Measurements from ENCODE around the gene CTAGE6. TPM values are rescaled to one million over a fixed set of nuclear protein-coding genes. Genes with fewer than 3 reads are reported as not detected.
"Not testable (repeated sequence)": the region's sequence is repeated elsewhere in the genome, so short reads cannot be mapped to it uniquely, and the experiment has no call there.

Gene CTAGE6
- total RNA-seq, 1 experiment from 2014 or later = not detected

GRCh38 chr7:143728333-143728862 is 29.1 kb downstream of the CTAGE6 start:
- no TSS peak for BruUV-seq (replicated peaks)
- no peak overlapping the region for H3K4me3 Mint-ChIP-seq (ENCODE audit: unreplicated experiment)
- Histone ChIP-seq H3K4me3 (ENCODE audit: low read depth, low read length) (no peak overlapping the region), H3K4me1 (no peaks in the 10 kb centered on the region), H3K9me3 (no peaks in the 10 kb centered on the region), H3K27me3 (replicated peaks; ENCODE audit: control insufficient read depth, insufficient read depth, low read length) (no peaks in the 10 kb centered on the region), H3K36me3 (ENCODE audit: control insufficient read depth, insufficient read depth, low read length) (no peaks in the 10 kb centered on the region)
- no peaks in the 10 kb centered on the region for H3K9me3 Mint-ChIP-seq (ENCODE audit: unreplicated experiment)
- intact Hi-C loops (cut with micrococcal nuclease; ENCODE audit: unreplicated experiment) = no loop called here
- no peaks in the 10 kb centered on the region for H3K36me3 Mint-ChIP-seq (ENCODE audit: insufficient read depth, unreplicated experiment)
- POLR2A ChIA-PET = no interaction called here
- H3K4me1 Mint-ChIP-seq (ENCODE audit: low read depth, unreplicated experiment) = no peaks in the 10 kb centered on the region
- DNase-seq = no peak
- peaks cover 6% of the 10 kb centered on the region for H3K27me3 Mint-ChIP-seq (ENCODE audit: insufficient read depth, unreplicated experiment)
- H3K27ac Mint-ChIP-seq (ENCODE audit: unreplicated experiment) = no peak overlapping the region
- no peak for TF ChIP-seq CTCF (IDR thresholded peaks at IDR 0.05; ENCODE audit: insufficient read depth in 1 of 2, low read depth in 1 of 2, low read length in 1 of 2, severe bottlenecking in 1 of 2, unreplicated experiment in 1 of 2)
- CTCF ChIA-PET = interaction anchor here (1.6 kb wide), 1 partner anchor 9 kb away, joined by 5 read pairs; no protein-coding TSS in a partner anchor

DNA sequence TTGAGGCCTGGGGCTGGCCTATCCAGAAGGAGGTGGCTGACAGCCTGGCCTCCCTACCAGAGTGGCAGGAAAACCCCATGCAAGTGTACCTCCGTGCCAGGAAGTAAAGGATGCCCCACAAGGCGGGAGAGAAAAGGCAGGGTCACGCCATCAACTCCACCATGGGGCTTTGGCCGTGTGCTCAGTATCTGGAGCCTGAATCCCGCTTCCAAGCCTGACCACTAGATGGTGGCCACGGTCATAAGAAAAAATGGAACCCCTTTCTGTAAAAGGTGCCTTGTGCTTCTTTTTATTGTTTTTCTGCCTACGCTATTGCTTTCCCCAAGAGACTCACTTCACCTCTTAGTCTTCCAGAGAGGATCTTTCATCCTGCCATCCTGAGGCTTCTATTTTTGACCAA is 29.9 kb downstream of the CTAGE6 start:
- CTCF ChIA-PET = interaction anchor here (1.6 kb wide), 1 partner anchor 10 kb away, joined by 5 read pairs; no protein-coding TSS in a partner anchor
- H3K4me3 Mint-ChIP-seq (ENCODE audit: unreplicated experiment); H3K27me3 Mint-ChIP-seq (ENCODE audit: insufficient read depth, unreplicated experiment); H3K9me3 Mint-ChIP-seq (ENCODE audit: unreplicated experiment); BruUV-seq (replicated peaks); H3K36me3 Mint-ChIP-seq (ENCODE audit: insufficient read depth, unreplicated experiment); H3K9me3 ChIP-seq; H3K27me3 ChIP-seq (replicated peaks; ENCODE audit: control insufficient read depth, insufficient read depth, low read length); H3K27ac Mint-ChIP-seq (ENCODE audit: unreplicated experiment); H3K36me3 ChIP-seq (ENCODE audit: control insufficient read depth, insufficient read depth, low read length); H3K4me3 ChIP-seq (ENCODE audit: low read depth, low read length); H3K4me1 ChIP-seq; H3K4me1 Mint-ChIP-seq (ENCODE audit: low read depth, unreplicated experiment); POLR2A ChIA-PET; intact Hi-C loops (cut with micrococcal nuclease; ENCODE audit: unreplicated experiment); DNase-seq: not testable (repeated sequence)

DNA sequence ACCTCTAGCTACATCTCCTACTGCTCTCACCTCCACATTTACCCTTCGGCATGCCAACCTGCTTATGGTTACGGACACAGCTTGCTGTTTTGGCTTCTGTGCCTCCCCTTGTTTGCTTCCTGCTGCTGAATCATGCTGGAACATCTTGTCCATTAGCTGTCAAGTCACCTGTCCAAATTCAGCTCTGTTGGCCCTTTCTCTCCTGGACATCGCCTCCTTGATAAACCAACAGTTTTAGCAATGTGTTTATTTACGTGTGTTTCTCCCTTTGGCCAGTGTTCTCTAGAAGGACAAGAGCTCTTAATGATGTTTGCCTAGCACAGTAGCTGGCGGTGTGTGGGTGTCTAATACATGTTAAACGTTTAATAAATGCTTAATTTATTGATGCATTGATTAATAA is 31.4 kb downstream of the CTAGE6 start:
- H3K4me3 ChIP-seq (ENCODE audit: low read depth, low read length); DNase-seq; H3K36me3 Mint-ChIP-seq (ENCODE audit: insufficient read depth, unreplicated experiment); CTCF ChIA-PET; BruUV-seq (replicated peaks); H3K27me3 ChIP-seq (replicated peaks; ENCODE audit: control insufficient read depth, insufficient read depth, low read length); H3K4me1 Mint-ChIP-seq (ENCODE audit: low read depth, unreplicated experiment); H3K36me3 ChIP-seq (ENCODE audit: control insufficient read depth, insufficient read depth, low read length); H3K4me1 ChIP-seq; H3K4me3 Mint-ChIP-seq (ENCODE audit: unreplicated experiment); POLR2A ChIA-PET; H3K9me3 ChIP-seq; H3K9me3 Mint-ChIP-seq (ENCODE audit: unreplicated experiment); H3K27ac Mint-ChIP-seq (ENCODE audit: unreplicated experiment); intact Hi-C loops (cut with micrococcal nuclease; ENCODE audit: unreplicated experiment); H3K27me3 Mint-ChIP-seq (ENCODE audit: insufficient read depth, unreplicated experiment): not testable (repeated sequence)

GRCh38 chr7:143720335-143720734 is 37.2 kb downstream of the CTAGE6 start:
- H3K4me1 Mint-ChIP-seq (ENCODE audit: low read depth, unreplicated experiment); DNase-seq; intact Hi-C loops (cut with micrococcal nuclease; ENCODE audit: unreplicated experiment); H3K9me3 Mint-ChIP-seq (ENCODE audit: unreplicated experiment); H3K4me1 ChIP-seq; H3K27ac Mint-ChIP-seq (ENCODE audit: unreplicated experiment); H3K36me3 Mint-ChIP-seq (ENCODE audit: insufficient read depth, unreplicated experiment); H3K9me3 ChIP-seq; H3K27me3 ChIP-seq (replicated peaks; ENCODE audit: control insufficient read depth, insufficient read depth, low read length); H3K4me3 Mint-ChIP-seq (ENCODE audit: unreplicated experiment); H3K36me3 ChIP-seq (ENCODE audit: control insufficient read depth, insufficient read depth, low read length); POLR2A ChIA-PET; CTCF ChIA-PET; H3K4me3 ChIP-seq (ENCODE audit: low read depth, low read length); BruUV-seq (replicated peaks); H3K27me3 Mint-ChIP-seq (ENCODE audit: insufficient read depth, unreplicated experiment): not testable (repeated sequence)

DNA sequence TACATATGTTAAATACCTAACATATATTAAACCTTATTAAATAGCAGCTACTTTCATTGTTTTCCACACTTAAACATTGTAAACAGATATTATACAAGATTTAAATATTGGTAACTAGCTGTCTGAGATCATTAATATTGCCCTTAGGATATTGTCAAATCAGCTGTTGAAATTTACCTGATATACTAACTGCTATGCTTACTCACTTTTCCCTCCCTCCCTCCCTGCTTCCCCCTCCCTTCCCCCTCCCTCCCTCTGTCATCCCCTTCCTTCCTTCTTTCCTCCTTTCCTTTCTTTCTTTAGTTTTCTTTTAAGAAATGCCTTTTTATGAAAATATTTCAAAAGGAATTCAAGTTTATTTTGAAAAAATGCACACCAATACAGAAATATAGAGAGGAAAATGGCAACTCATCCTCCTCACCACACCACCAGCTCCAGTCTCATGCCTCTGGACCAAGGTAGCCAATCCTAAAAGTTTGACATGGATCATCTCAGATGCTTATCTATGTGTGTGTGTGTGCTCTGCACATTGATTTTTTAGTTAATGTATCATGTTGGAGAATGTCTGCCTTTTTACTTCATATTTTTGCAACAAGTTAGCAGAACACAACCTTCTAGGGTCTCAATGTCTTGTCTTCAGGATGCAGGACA is 41.8 kb downstream of the CTAGE6 start:
- BruUV-seq (replicated peaks); H3K27ac Mint-ChIP-seq (ENCODE audit: unreplicated experiment); H3K4me3 ChIP-seq (ENCODE audit: low read depth, low read length); H3K4me3 Mint-ChIP-seq (ENCODE audit: unreplicated experiment); H3K36me3 ChIP-seq (ENCODE audit: control insufficient read depth, insufficient read depth, low read length); H3K36me3 Mint-ChIP-seq (ENCODE audit: insufficient read depth, unreplicated experiment); H3K4me1 ChIP-seq; DNase-seq; POLR2A ChIA-PET; H3K4me1 Mint-ChIP-seq (ENCODE audit: low read depth, unreplicated experiment); H3K27me3 Mint-ChIP-seq (ENCODE audit: insufficient read depth, unreplicated experiment); intact Hi-C loops (cut with micrococcal nuclease; ENCODE audit: unreplicated experiment); H3K9me3 Mint-ChIP-seq (ENCODE audit: unreplicated experiment); H3K27me3 ChIP-seq (replicated peaks; ENCODE audit: control insufficient read depth, insufficient read depth, low read length); CTCF ChIA-PET; H3K9me3 ChIP-seq: not testable (repeated sequence)

GRCh38 chr7:143714581-143715454 is 42.7 kb downstream of the CTAGE6 start:
- H3K4me3 ChIP-seq (ENCODE audit: low read depth, low read length); POLR2A ChIA-PET; intact Hi-C loops (cut with micrococcal nuclease; ENCODE audit: unreplicated experiment); H3K9me3 ChIP-seq; H3K27me3 Mint-ChIP-seq (ENCODE audit: insufficient read depth, unreplicated experiment); H3K27me3 ChIP-seq (replicated peaks; ENCODE audit: control insufficient read depth, insufficient read depth, low read length); H3K4me1 ChIP-seq; H3K4me1 Mint-ChIP-seq (ENCODE audit: low read depth, unreplicated experiment); H3K36me3 Mint-ChIP-seq (ENCODE audit: insufficient read depth, unreplicated experiment); H3K36me3 ChIP-seq (ENCODE audit: control insufficient read depth, insufficient read depth, low read length); CTCF ChIA-PET; H3K27ac Mint-ChIP-seq (ENCODE audit: unreplicated experiment); DNase-seq; H3K9me3 Mint-ChIP-seq (ENCODE audit: unreplicated experiment); H3K4me3 Mint-ChIP-seq (ENCODE audit: unreplicated experiment); BruUV-seq (replicated peaks): not testable (repeated sequence)

All from Caco-2 (cell line).